GM10248 (cell line): Measurements from ENCODE around the gene ZC3HAV1.
"Not testable (repeated sequence)": the region's sequence is repeated elsewhere in the genome, so short reads cannot be mapped to it uniquely, and the experiment has no call there.

Source experiments
- CTCF ChIA-PET: fragments of 300-600 bp; sonication (Branson Sonifier 250); formaldehyde crosslinking; extraction: SDS; loops from one replicate; lab custom pipeline; 2021; ENCODE audit warnings: antibody characterized with exemption; lab: Yijun Ruan, JAX
- POLR2A ChIA-PET: fragments of 350-650 bp; sonication (Branson Sonifier 250); formaldehyde crosslinking; extraction: SDS; loops from one replicate; lab custom pipeline; 2020; ENCODE audit warnings: antibody characterized with exemption; lab: Yijun Ruan, JAX
- DNase-seq: peaks from one replicate; pipeline ENCODE4 v3.0.0; 2012; ENCODE audit errors: extremely low spot score
- CTCF ChIP-seq: IDR thresholded peaks from 2 replicates; pipeline ENCODE4 v1.5.1; 2012; ENCODE audit warnings: mild to moderate bottlenecking, low read depth; ENCODE audit errors: extremely low read depth, missing control alignments, control extremely low read depth

ZC3HAV1 gene

GRCh38 chr7:139061416-139061815 is 48.1 kb downstream of the ZC3HAV1 start:
- ChIA-PET CTCF (interaction anchor here (1.6 to 9.2 kb wide), 2 partner anchors 10 to 12 kb away, joined by 4 to 130 read pairs; no protein-coding TSS in a partner anchor), POLR2A (no interaction called here)
- TF ChIP-seq CTCF: no peak
- no peak for DNase-seq

GRCh38 chr7:139060695-139061237 is 48.8 kb downstream of the ZC3HAV1 start:
- ChIA-PET CTCF (interaction anchor here (1.6 to 9.2 kb wide), 2 partner anchors 9 to 13 kb away, joined by 4 to 130 read pairs; no protein-coding TSS in a partner anchor), POLR2A (no interaction called here)
- TF ChIP-seq CTCF: no peak

GRCh38 chr7:139059905-139060304 is 49.6 kb downstream of the ZC3HAV1 start:
- TF ChIP-seq CTCF: no peak
- ChIA-PET POLR2A (no interaction called here), CTCF (interaction anchor here (1.1 to 9.2 kb wide), 3 partner anchors 8 to 43 kb away, joined by 3 to 130 read pairs (median 4); no protein-coding TSS in a partner anchor)
- peak; percentile 29 for DNase-seq

More at GRCh38 chr7:139060695-139061237, 48.8 kb downstream of the ZC3HAV1 start:
- no peak for DNase-seq

GRCh38 chr7:139058943-139059342 is 50.6 kb downstream of the ZC3HAV1 start:
- ChIA-PET POLR2A (no interaction called here), CTCF (interaction anchor here (1.1 to 9.2 kb wide), 2 partner anchors 15 to 22 kb away, joined by 3 to 130 read pairs; no protein-coding TSS in a partner anchor)
- DNase-seq: no peak
- TF ChIP-seq CTCF: no peak

- no peak for DNase-seq
- TF ChIP-seq CTCF: no peak
- CTCF ChIA-PET: interaction anchor here (1.4 to 1.9 kb wide), 2 partner anchors 10 to 20 kb away, joined by 4 to 10 read pairs; no protein-coding TSS in a partner anchor
- POLR2A ChIA-PET: no interaction called here
These were observed 53.8 kb downstream of the ZC3HAV1 start for GRCh38 chr7:139055674-139056073.

GRCh38 chr7:139054656-139055055 is 54.9 kb downstream of the ZC3HAV1 start:
- POLR2A ChIA-PET, DNase-seq: not testable (repeated sequence)
- CTCF ChIA-PET: interaction anchor here (1.4 to 2.4 kb wide), 3 partner anchors 11 to 21 kb away, joined by 7 to 17 read pairs (median 10); no protein-coding TSS in a partner anchor

GRCh38 chr7:139054101-139054500 is 55.4 kb downstream of the ZC3HAV1 start:
- TF ChIP-seq CTCF: no peak
- no peak for DNase-seq
- CTCF ChIA-PET: interaction anchor here (1.2 to 2.4 kb wide), 6 partner anchors 10 to 37 kb away, joined by 3 to 17 read pairs (median 5); no protein-coding TSS in a partner anchor
- POLR2A ChIA-PET: no interaction called here
